GM18951 (cell line): Measurements from ENCODE around the gene DTD1.
A peak's percentile ranks its signal among the peaks of the same experiment; 100 is the strongest.
"Not testable (repeated sequence)": the region's sequence is repeated elsewhere in the genome, so short reads cannot be mapped to it uniquely, and the experiment has no call there.

Source experiments
- POLR2A ChIP-seq: IDR thresholded peaks from 4 replicates; pipeline ENCODE4 v1.6.1; 2011; ENCODE audit warnings: mild to moderate bottlenecking; ENCODE audit not compliant: insufficient read length, insufficient read depth; ENCODE audit errors: extremely low read depth
- in situ Hi-C: fragments of 300-500 bp; cut with MboI; formaldehyde crosslinking; loops from one replicate; pipeline ENCODE4 v1.12.0; 2022; ENCODE audit warnings: low sequenced_read_pairs, mixed read lengths, inconsistent platforms; ENCODE audit not compliant: unreplicated experiment

The DTD1 gene

GRCh38 chr20:18767676-18768075 lies 179.8 kb downstream of the DTD1 start:
- no peak for TF ChIP-seq POLR2A
- in situ Hi-C loops: no loop called here

DNA sequence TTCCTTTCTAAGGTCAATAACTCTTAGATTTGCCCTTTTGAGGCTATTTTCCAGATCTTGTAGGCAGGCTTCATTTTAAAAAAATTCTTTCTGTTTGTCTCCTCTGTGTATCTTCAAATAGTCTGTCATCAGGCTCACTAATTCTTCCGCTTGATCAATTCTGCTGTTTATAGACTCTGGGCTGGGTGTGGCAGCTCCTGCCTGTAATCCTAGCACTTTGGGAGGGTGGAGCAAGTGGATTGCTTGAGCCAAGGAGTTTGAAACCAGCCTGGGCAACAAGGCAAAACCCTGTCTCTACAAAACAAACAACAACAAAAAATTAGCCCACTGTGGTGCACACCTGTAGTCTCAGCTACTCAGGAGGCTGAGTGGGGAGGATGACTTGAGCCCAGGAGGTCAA lies 185.7 kb downstream of the DTD1 start:
- in situ Hi-C loops: no loop called here
- TF ChIP-seq POLR2A: no peak

DNA sequence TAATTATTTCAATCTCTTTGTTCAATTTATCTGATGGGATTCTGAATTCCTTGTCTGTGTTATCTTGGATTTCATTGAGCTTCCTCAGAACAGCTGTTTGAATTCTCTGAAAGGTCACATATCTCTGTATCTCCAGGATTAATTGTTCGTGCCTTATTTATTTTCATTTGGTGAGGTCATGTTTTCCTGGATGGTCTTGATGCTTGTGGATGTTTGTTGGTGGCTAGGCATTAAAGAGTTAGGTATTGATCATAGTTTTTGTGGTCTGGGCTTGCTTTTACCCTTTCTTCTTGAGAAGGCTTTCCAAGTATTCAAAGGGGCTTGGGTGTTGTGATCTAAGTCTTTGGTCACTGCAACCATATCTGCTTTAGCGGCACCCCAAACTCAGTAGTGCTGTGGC lies 186.4 kb downstream of the DTD1 start:
- in situ Hi-C loops: no loop called here
- no peak for TF ChIP-seq POLR2A

- TF ChIP-seq POLR2A: no peak
- in situ Hi-C loops: no loop called here
Observed at GRCh38 chr20:18775633-18776032, 187.8 kb downstream of the DTD1 start.

- TF ChIP-seq POLR2A: no peak
- in situ Hi-C loops: no loop called here
Observed at GRCh38 chr20:18778690-18779392, 191.0 kb downstream of the DTD1 start.

GRCh38 chr20:18780385-18781130 lies 192.7 kb downstream of the DTD1 start:
- TF ChIP-seq POLR2A: no peak
- in situ Hi-C loops: no loop called here

DNA sequence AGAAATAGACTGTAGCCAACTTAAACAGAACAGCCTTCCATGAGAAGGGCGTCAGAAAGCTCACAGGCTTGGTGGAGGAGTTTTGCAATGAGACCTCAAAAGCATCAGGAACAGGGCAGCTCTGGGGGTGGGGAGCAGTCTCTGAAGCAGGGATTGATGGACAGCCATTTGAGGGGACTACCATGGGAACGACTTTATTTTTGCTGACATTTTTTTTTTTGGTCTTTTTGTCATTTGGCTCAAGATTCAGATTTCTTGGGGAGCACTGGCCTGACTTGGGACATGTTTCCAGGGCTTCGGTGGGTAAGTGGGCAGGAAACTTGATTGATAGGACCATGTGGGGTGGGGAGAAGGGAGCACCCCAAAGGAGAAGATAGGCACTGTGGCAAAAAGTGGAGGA lies 193.7 kb downstream of the DTD1 start:
- no peak for TF ChIP-seq POLR2A

DNA sequence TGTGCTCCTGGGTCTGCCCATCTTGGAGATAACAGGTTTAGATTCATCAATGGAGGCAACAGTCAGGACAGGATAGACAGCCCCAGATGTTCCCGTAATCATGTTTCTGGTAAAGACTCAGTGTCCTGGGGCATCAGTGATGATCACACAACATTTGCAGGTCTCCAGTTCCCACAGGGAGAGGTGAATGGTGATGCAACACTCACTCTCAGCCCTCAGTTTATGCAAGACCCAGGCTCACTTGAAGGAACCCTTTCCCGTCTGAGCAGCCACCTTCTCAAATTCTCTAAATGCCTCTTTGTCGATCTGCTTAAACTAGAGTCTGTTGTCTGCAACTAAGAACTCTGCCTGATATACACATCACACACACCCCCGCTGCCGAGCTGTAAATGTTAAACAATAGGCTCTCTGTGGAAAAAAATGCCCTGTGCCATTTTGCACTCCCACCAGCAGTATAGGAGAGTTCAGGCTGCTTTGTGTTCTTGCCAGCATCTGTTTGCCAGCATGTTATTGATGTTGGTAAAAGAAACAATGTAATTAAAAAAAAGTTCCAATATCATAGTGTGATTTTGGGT lies 195.6 kb downstream of the DTD1 start:
- no peak for TF ChIP-seq POLR2A
- in situ Hi-C loops: no loop called here

More for the DNA sequence above, 193.7 kb downstream of the DTD1 start:
- in situ Hi-C loops: no loop called here

DNA sequence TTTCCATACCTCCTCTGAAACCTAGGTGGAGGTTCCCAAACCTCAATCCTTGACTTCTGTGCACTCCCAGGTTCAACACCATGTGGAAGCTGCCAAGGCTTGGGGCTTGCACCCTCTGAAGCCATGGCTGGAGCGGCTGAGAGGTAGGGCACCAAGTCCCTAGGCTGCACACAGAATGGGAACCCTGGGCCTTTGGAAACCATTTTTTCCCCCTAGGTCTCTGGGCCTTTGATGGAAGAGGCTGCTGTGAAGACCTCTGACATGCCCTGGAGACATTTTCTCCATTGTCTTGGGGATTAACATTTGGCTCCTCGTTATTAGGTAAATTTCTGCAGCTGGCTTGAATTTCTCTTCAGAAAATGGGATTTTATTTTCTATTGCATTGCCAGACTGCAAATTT lies 199.2 kb downstream of the DTD1 start:
- in situ Hi-C loops: not testable (repeated sequence)

DNA sequence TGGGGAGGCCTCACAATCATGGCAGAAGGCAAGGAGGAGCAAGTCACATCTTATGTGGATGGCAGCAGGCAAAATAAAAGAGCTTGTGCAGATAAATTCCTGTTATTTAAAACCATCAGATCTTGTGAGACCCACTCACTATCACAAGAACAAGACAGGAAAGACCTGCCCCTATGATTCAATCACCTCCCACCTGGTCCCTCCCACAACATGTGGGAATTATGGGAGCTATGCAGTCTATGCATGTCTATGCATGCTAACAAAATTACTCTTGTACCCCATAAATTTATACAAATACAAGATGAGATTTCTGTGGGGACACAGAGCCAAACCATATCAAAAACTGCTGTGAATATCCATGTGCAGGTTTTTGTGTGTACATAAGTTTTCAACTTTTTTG lies 200.2 kb downstream of the DTD1 start:
- in situ Hi-C loops: no loop called here
- TF ChIP-seq POLR2A: no peak

DNA sequence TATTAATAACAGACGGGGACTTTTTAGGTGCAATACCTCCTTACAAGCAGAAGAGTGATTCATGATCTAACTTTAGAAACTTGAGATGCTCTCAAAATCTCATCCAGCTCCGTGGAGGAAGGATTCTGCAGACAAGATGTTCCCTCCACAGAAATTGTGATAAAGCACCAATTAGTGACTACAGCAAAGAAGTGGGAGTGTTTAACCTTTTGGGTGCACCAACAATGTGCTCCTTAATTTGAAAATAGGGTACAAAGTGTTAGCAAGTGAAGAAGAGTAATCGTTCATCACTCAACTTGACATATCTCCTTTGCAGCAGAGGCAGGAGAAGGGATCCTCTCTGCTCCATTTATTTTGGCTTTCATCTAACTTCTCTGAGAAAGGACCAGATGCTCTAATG lies 202.9 kb downstream of the DTD1 start:
- in situ Hi-C loops: no loop called here
- TF ChIP-seq POLR2A: no peak

GRCh38 chr20:18793625-18794427 lies 206.0 kb downstream of the DTD1 start:
- in situ Hi-C loops: no loop called here
- peak; percentile 82 for TF ChIP-seq POLR2A

DNA sequence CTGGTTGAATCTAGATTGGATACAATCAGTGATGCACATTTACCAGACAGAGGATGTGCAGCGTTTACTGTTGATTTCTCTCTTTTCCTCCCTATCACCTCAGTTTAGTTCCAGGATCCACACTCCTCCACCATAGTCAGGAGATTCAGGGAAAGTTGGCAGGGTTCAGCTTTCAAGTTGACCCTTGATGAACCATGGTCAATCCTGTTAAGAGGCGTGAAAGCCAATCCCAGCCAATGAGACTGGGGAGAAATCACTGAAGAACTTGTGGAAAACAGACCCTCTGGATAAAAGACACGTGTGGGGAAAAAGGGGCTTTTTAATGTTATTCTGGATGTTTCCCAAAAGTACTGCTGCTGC lies 206.6 kb downstream of the DTD1 start:
- no peak for TF ChIP-seq POLR2A
- in situ Hi-C loops: no loop called here
